K562 treated with DMSO at 1 percent for 24 hours (cell line): ENCODE data around the gene LST1. TPM values are rescaled to one million over a fixed set of nuclear protein-coding genes. Genes with fewer than 3 reads are reported as not detected.

ENCODE experiments used
- total RNA-seq: library from RNA; unstranded; fragments of 300-600 nt; gene quantifications from 2 replicates; pipeline ENCODE4 v1.2.3, GENCODE V29; 2022; ENCODE audit warnings: low read depth; ENCODE audit not compliant: insufficient read depth

The LST1 gene
- total RNA-seq = 1.2 and 4.7 TPM in 2 replicates

GRCh38 chr6:31586008-31586407 lies at the start of gene LST1:
TSS of gene LST1 (plus strand) at chr6:31586277. CDS start at chr6:31587300, 1,023 bp downstream.

DNA sequence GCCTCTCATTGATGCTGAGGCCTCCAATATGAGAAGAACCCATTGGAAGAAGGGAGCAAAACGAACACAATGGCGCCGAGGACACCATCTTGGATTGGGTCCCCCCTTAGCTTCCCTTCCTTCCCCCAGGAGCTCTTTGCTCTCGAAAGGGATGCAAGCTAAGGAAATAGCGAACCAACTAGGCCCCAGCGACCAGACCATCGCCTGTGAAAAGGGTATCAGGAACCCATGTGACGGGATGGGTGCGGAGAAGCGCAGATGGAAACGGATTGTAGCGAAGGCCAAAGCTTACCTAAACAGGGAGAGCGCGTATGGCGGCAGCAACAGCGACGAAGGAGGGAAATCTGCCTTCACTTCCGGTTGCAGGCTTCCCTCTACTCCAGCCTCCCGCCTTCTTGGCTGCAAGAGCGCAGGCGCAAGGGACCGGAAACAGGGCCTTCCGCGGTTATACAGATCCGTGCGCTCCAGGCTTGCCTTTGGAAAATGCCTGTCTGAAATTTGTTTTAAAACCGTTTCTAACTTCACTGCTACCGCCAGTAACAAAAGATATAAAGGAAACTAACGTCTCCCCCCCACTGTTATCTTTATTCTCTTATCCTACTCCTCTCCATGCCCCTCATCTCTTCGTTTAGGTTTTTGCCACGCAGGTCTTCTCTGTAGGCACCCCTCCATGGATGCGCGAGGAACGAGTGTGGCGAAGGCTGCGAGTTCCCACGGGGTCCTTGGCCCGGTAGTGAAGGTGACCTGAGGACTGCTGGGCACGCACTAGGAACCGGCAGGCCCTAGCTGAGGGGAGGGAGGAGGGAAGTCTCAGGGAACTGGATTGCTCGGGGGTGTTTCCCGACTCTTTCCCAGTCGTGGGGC lies 44.2 kb upstream of the LST1 start, which contains the start of gene DDX39B:
Gene DDX39B (minus strand): TSS at position 346 of the 864 bp plus-strand sequence. CDS start 1,471 bp downstream, outside the sequence.

DNA sequence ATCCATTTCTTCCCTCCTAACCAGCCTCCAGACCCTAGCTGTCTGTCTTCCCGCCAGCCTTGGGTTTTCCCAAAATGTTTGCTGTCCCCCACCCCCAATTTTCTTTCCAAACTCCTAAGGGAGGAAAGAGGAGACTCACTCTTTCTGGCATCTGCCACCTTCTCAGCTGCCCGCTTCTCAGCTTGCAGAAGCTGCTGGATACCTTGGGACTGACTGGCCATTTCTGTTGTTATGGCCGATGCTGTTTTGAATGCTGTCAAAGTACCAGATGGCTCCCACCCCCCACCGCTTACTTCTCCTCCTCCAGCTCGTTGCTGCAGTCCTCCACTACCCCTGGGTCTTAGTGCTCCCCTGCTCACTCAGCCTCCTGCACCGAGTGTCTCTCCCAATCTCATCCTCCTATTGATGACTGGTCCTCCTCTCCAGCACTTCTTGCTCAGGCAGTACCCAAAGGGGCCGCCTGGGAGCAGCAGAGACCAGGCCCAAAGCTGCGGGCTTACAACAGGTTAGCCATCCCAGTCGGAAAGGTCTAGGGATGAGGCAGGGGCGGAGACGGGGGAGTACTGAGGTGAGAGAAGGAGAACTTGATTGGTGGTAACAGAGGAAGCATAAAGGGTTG lies 39.6 kb upstream of the LST1 start, which contains the start of gene ATP6V1G2:
Gene ATP6V1G2 (minus strand): TSS at position 270 of the 619 bp plus-strand sequence. CDS start 49 bp downstream, at position 221.

GRCh38 chr6:31546958-31547726 lies 38.9 kb upstream of the LST1 start, which contains the start of gene NFKBIL1:
TSS of gene NFKBIL1 (plus strand) at chr6:31547608. CDS start at chr6:31547695, 87 bp downstream.

DNA sequence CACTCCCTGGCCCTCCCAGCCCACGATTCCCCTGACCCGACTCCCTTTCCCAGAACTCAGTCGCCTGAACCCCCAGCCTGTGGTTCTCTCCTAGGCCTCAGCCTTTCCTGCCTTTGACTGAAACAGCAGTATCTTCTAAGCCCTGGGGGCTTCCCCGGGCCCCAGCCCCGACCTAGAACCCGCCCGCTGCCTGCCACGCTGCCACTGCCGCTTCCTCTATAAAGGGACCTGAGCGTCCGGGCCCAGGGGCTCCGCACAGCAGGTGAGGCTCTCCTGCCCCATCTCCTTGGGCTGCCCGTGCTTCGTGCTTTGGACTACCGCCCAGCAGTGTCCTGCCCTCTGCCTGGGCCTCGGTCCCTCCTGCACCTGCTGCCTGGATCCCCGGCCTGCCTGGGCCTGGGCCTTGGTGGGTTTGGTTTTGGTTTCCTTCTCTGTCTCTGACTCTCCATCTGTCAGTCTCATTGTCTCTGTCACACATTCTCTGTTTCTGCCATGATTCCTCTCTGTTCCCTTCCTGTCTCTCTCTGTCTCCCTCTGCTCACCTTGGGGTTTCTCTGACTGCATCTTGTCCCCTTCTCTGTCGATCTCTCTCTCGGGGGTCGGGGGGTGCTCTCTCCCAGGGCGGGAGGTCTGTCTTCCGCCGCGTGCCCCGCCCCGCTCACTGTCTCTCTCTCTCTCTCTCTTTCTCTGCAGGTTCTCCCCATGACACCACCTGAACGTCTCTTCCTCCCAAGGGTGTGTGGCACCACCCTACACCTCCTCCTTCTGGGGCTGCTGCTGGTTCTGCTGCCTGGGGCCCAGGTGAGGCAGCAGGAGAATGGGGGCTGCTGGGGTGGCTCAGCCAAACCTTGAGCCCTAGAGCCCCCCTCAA lies 13.8 kb upstream of the LST1 start, which contains the start of gene LTA:
Gene LTA (plus strand): TSS at position 249 of the 871 bp plus-strand sequence. CDS start 454 bp downstream, at position 703.

GRCh38 chr6:31575335-31575901 lies 10.7 kb upstream of the LST1 start, which contains the start of gene TNF:
TSS of gene TNF (plus strand) at chr6:31575565. CDS start at chr6:31575742, 177 bp downstream.

DNA sequence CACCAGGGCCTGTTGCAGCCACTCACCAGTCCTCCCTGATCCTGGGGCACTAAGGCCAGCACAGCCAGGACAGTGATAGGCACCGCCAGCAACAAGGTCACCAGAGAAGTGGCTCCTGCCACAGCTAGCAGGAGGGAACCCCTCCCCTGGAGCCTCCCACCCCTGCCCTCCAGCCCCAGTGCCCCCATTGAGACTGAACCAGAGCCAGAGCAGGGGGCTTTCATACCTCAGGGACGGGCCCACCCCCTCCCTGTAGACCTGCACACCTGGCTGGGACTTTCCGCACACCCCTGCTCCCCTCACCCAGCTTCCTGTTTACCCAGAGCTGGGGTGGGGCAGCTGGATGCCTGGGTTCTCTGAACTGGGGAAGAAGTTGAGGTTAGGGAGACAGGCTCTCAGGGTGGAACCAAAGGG lies 3.8 kb upstream of the LST1 start, which contains the start of gene LTB:
Gene LTB (minus strand): TSS at position 195 of the 414 bp plus-strand sequence. CDS start 7 bp downstream, at position 188.

DNA sequence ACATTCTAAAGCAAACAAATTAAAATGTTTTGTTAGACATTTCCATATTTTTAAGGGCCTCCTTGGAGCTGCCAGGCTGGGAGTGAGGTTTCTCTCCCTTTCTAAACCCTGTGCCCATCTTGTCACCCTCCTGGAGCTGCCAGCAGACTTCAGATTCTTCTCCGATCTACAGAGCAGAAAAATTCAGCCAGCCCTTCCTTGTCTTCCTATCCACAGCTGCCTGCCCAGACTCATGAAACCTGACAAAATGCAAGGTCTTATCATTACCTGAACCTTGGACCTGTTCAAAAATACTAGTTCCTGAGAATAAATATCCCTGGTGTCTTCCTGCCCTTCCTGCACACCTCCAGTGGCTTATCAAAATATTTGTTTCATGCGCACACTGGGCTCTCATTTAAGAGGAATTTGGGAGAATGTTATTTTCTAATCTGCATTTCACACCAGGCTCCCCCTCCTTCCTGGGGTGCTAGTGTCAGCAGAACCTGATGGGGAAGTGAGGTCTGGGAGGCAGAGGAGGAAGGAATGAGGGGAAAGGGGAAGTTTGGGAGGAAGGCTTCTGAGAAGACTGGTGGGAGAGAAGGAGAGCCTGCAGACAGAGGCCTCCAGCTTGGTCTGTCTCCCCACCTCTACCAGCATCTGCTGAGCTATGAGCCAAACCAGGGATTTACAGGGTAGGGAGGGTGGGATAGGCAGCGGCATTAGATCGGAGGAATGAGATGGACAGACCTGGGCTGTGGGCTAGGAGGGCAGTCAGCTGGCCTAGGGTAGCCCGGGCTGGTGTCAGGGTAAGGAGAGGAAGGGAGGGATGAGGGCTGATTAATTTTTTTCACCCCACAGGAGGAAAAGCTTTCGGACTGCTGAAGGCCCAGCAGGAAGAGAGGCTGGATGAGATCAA lies 28.9 kb downstream of the LST1 start, which contains the start of gene AIF1:
Gene AIF1 (plus strand): TSS at position 551 of the 895 bp plus-strand sequence. CDS start 96 bp downstream, at position 647.

GRCh38 chr6:31620586-31621319 lies 34.7 kb downstream of the LST1 start, which contains the start of gene PRRC2A:
TSS of gene PRRC2A (plus strand) at chr6:31620715. CDS start at chr6:31622790, 2,075 bp downstream.

Other genes starting within 250 kb of the LST1 start
- 11.8 and 12.1 TPM in 2 replicates for gene HLA-B, start 229.1 kb upstream of the LST1 start, total RNA-seq
- gene MICA, start 182.7 kb upstream of the LST1 start, total RNA-seq = 27.3 and 32.0 TPM in 2 replicates
- 27.4 and 28.7 TPM in 2 replicates for gene MICB, start 88.1 kb upstream of the LST1 start, total RNA-seq
- gene MCCD1, start 57.3 kb upstream of the LST1 start, total RNA-seq = not detected in 2 replicates
- gene DDX39B, start 44.3 kb upstream of the LST1 start, total RNA-seq = 156 and 175 TPM in 2 replicates
- gene ATP6V1G2, start 39.7 kb upstream of the LST1 start, total RNA-seq = not detected in 2 replicates
- 78.2 and 92.3 TPM in 2 replicates for gene NFKBIL1, start 38.7 kb upstream of the LST1 start, total RNA-seq
- gene LTA, start 14.0 kb upstream of the LST1 start, total RNA-seq = 0.42 TPM in 1 of 2 replicates, not detected in the other
- gene TNF, start 10.7 kb upstream of the LST1 start, total RNA-seq = 0.32 and 0.80 TPM in 2 replicates
- 2.1 TPM in 1 of 2 replicates, not detected in the other for gene LTB, start 3.9 kb upstream of the LST1 start, total RNA-seq
- 1.8 and 2.2 TPM in 2 replicates for gene NCR3, start 6.7 kb downstream of the LST1 start, total RNA-seq
- 8.9 and 11.5 TPM in 2 replicates for gene AIF1, start 29.0 kb downstream of the LST1 start, total RNA-seq
- gene PRRC2A, start 34.4 kb downstream of the LST1 start, total RNA-seq = 276 and 279 TPM in 2 replicates
- 470 and 501 TPM in 2 replicates for gene BAG6, start 66.4 kb downstream of the LST1 start, total RNA-seq
- 5.6 and 8.4 TPM in 2 replicates for gene APOM, start 69.6 kb downstream of the LST1 start, total RNA-seq
- 42.1 and 44.2 TPM in 2 replicates for gene C6orf47, start 74.5 kb downstream of the LST1 start, total RNA-seq
- 62.9 and 68.1 TPM in 2 replicates for gene GPANK1, start 78.7 kb downstream of the LST1 start, total RNA-seq
- gene CSNK2B, start 79.8 kb downstream of the LST1 start, total RNA-seq = 569 and 630 TPM in 2 replicates
- gene LY6G5B, start 83.7 kb downstream of the LST1 start, total RNA-seq = 4.5 and 6.0 TPM in 2 replicates
- gene LY6G5C, start 94.8 kb downstream of the LST1 start, total RNA-seq = 0.45 TPM in 1 of 2 replicates, not detected in the other
- gene ABHD16A, start 117.0 kb downstream of the LST1 start, total RNA-seq = 104 and 110 TPM in 2 replicates
- gene LY6G6F, start 120.6 kb downstream of the LST1 start, total RNA-seq = not detected in 2 replicates
- not detected in 2 replicates for gene LY6G6D, start 129.1 kb downstream of the LST1 start, total RNA-seq
- gene LY6G6C, start 135.5 kb downstream of the LST1 start, total RNA-seq = not detected in 2 replicates
- not detected in 2 replicates for gene MPIG6B, start 137.1 kb downstream of the LST1 start, total RNA-seq
- gene DDAH2, start 143.0 kb downstream of the LST1 start, total RNA-seq = 60.3 and 69.2 TPM in 2 replicates
- gene CLIC1, start 150.3 kb downstream of the LST1 start, total RNA-seq = 1,325 and 1,384 TPM in 2 replicates
- 31.2 and 34.8 TPM in 2 replicates for gene MSH5, start 153.7 kb downstream of the LST1 start, total RNA-seq
- 4.5 and 5.1 TPM in 2 replicates for gene SAPCD1, start 176.4 kb downstream of the LST1 start, total RNA-seq
- 5.7 and 7.6 TPM in 2 replicates for gene VWA7, start 191.1 kb downstream of the LST1 start, total RNA-seq
- gene VARS1, start 209.5 kb downstream of the LST1 start, total RNA-seq = 128 and 134 TPM in 2 replicates
- 164 and 168 TPM in 2 replicates for gene LSM2, start 220.7 kb downstream of the LST1 start, total RNA-seq
- 4.2 and 4.5 TPM in 2 replicates for gene HSPA1L, start 229.0 kb downstream of the LST1 start, total RNA-seq
- gene HSPA1A, start 229.3 kb downstream of the LST1 start, total RNA-seq = 1,066 and 1,122 TPM in 2 replicates
- gene HSPA1B, start 241.5 kb downstream of the LST1 start, total RNA-seq = 895 and 916 TPM in 2 replicates